ENCODE results near the gene TBC1D9B. TPM values are rescaled to one million over a fixed set of nuclear protein-coding genes. Genes with fewer than 3 reads are reported as not detected.
"Not testable (repeated sequence)": the region's sequence is repeated elsewhere in the genome, so short reads cannot be mapped to it uniquely, and the experiment has no call there.

TBC1D9B gene
- polyA plus RNA-seq, 4 donors, result 95.6 to 112 (median 101) TPM

DNA sequence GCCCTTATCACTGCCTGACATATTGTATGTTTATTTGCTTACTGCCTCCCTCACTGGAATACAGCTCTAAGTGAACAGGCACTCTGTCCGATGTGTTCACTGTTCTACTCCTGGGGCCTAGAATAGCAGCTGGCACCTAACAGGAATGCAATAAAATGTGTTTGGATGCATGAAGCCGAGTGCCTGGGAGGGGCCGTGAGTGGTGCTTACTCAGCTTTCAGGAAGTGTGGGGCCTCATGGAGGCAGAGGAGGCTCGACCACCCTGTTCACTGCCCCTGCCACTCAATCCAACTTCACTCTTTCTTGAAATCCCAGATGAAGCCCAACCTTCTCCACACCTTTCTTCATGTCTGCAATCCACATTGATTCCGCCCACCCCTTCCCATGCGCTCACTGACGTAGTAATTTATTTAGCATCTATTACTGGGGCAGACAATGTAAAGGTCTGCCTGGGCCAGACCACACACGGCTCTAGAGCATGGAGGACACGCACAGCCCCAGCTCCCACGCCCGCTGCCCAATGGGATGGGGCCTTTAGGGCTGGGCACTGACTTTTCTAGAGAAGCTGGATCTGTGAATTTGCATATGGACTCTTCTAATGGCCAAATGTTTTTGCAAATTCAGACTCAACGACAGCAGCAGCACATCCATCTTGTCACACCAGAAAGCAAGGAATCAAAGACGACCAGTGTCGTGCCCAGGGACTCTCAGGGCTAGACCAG lies 21.3 kb downstream of the TBC1D9B start:
- DNase-seq (ENCODE audit: low read depth in 4 of 4, low spot score in 3 of 4), result no peak

DNA sequence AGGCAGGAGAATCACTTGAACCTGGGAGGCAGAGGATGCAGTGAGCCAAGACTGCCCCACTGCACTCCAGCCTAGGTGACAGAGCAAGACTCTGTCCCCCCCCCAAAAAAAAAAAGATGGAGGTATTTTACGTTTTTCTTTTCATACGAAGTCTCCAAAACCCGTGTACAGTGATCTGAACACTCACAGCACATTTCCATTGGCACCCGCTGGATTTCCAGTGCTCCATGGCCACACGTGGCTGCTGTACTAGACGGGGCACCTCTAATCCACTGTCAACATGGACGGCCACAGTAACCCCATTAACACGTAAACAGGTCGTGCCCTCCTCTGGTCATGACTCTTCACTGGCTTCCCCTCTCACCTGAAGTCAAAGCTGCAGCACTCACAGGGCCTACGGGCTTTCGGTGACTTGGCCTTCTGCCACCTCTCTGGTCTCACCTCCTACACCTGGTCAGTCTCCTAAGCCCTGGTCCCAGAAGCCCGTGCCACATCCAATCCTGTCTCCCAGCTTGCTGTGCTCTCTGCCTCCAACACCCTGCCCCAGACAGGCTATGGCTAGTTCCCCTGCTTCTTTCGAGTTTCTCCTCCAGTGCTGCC lies 22.1 kb downstream of the TBC1D9B start:
- DNase-seq (ENCODE audit: low read depth in 4 of 4, low spot score in 3 of 4), result no peak

DNA sequence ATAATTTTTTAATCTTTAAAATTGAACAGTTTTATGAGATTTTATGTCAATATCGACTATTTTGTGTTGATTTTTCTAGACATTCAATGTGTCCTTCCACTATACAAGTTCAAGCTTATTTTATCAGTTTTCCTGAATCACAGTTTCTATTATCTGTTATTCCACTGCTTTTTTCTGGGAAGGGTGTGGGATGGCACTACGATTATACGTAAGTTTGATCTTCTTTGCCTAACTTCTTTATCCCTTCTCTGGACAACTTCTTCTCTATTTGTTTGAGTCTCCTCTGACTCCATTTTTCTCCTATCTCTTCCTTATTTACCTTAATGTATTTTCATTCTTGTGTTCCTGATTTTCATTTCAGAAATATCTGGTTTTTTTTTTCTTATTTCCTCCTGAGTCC lies 24.5 kb downstream of the TBC1D9B start:
- DNase-seq (ENCODE audit: low read depth in 4 of 4, low spot score in 3 of 4), result no peak

DNA sequence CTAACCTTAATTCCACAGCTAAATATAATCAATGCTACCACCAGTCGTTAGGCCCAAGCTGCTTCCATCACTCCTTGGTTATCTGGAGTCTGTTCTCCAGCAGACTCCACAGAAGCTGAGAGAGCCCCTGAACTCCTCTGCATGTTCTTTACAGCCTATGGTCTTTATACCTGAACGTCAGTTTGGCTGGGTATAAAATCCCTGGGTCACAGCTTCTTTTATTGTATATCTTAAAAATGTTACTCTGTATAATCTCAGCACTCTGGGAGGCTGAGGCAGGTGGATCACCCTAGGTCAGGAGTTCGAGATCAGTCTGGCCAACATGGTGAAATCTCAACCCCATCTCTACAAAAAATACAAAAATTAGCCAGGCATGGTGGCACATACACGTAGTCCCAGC lies 25.4 kb downstream of the TBC1D9B start:
- no peak for DNase-seq (ENCODE audit: low read depth in 4 of 4, low spot score in 3 of 4)

- DNase-seq (ENCODE audit: low read depth in 4 of 4, low spot score in 3 of 4), result no peak
Measured at GRCh38 chr5:179880848-179881590, 26.7 kb downstream of the TBC1D9B start.

GRCh38 chr5:179880066-179880650 lies 27.5 kb downstream of the TBC1D9B start:
- no peak for DNase-seq (ENCODE audit: low read depth in 4 of 4, low spot score in 3 of 4)

GRCh38 chr5:179879690-179880010 lies 28.0 kb downstream of the TBC1D9B start:
- no peak for DNase-seq (ENCODE audit: low read depth in 4 of 4, low spot score in 3 of 4)

GRCh38 chr5:179879003-179879689 lies 28.6 kb downstream of the TBC1D9B start:
- DNase-seq (ENCODE audit: low read depth in 4 of 4, low spot score in 3 of 4), result no peak

- DNase-seq (ENCODE audit: low read depth in 4 of 4, low spot score in 3 of 4), result no peak
Measured at GRCh38 chr5:179878222-179879002, 29.3 kb downstream of the TBC1D9B start.

GRCh38 chr5:179876610-179876952 lies 31.1 kb downstream of the TBC1D9B start:
- no peak for DNase-seq (ENCODE audit: low read depth in 4 of 4, low spot score in 3 of 4)

DNA sequence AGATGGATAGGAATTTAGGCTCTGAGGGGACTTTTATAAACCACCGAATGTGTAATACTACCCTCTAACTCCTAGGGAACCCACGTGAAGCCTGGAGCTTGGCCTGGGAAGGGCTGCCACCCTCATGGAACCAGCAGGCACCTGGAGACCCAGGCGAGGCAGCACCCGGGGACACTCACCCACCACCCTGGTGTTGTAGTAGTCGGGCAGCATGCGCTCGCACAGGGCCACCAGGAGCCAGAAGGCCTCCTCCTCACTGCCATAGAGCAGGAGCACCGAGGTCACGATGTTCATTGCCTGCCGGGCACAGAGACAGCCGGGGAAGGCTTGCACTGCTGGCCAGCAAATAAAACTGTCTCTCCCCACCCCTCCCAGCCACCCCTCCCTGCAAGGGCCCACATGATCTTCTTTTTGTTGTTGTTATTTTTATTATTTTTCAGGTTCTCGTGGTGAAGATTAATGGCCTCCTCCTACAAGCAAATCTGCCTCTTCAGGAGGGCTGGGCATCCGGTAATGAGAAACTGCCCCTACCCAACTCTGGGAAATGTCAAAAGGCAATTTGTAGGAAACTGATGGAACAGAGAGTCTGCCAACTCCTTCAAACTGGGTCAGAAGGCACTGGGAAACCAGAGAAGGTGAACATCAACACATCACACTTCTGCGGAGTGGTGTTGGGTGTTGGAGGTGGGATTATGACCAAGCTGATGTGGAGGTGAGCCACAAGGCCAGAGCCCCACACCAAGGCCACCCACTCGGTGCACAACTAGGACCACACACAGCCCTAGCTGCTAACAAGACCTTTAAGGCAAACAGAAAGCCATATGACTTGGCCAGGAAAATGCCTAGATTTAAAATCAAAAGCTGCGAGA lies 31.7 kb downstream of the TBC1D9B start:
- DNase-seq (ENCODE audit: low read depth in 4 of 4, low spot score in 3 of 4), result no peak

- no peak for DNase-seq (ENCODE audit: low read depth in 4 of 4, low spot score in 3 of 4)
Measured at GRCh38 chr5:179874536-179875292, 33.0 kb downstream of the TBC1D9B start.

DNA sequence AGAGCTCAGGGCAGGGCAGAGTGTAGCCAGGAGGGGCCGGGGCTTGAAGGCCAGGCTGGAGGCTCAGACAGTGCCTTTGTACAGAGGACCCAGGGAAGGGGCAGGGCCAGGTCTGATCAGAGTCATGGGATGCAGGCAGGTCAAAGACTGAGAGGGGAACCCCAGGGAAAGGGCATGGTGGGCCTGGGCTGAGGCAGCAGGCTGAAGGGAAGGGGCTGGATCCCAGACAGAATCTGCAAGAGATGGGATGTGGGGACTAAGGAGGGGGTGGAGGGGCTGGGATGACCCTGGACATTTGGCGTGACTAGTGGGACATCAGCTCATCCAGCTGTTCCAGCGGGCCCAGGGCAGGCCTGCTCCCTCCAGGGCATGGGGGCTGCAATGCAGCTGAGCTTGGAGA lies 33.6 kb downstream of the TBC1D9B start:
- DNase-seq (ENCODE audit: low read depth in 4 of 4, low spot score in 3 of 4), result no peak

- no peak for DNase-seq (ENCODE audit: low read depth in 4 of 4, low spot score in 3 of 4)
Measured at GRCh38 chr5:179873588-179874110, 34.0 kb downstream of the TBC1D9B start.

- DNase-seq (ENCODE audit: low read depth in 4 of 4, low spot score in 3 of 4), result no peak
Measured at GRCh38 chr5:179872828-179873575, 34.7 kb downstream of the TBC1D9B start.

DNA sequence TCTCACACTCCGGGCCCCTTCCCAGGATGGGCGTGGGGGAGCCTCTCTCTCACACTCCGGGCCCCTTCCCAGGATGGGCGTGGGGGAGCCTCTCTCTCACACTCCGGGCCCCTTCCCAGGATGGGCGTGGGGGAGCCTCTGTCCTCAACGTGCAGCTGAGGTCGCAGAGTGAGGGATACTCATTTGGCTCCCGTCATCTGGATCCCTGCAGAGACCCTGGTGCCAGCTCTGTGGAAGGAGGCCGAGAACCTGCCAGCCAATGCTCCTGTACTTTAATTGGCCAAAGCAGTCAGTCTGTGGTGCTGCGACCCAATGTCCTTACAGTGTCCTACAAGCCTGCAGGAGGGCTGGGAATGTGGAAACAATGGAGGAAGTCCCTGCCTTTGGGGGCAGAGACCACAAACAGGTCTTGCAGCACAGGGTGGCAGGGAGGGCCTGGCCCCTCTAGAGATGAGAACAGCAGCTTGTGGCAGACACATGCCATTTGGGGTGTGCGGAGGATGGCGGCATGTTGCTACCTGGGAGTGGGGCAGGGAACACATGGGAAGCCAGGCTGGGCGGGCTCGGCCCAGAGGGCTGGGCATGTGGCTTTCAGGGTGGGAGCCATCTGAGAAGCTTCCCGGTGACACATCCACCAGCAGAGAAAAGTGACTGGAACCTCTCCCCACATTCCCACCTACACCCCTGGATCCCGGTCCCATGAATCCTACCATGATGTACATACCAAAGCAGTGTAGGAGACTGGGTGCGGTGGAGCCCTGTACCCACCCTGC lies 35.5 kb downstream of the TBC1D9B start:
- DNase-seq (ENCODE audit: low read depth in 4 of 4, low spot score in 3 of 4), result no peak

- DNase-seq (ENCODE audit: low read depth in 4 of 4, low spot score in 3 of 4), result not testable (repeated sequence)
Measured at GRCh38 chr5:179871533-179871932, 36.2 kb downstream of the TBC1D9B start.
